B cell (primary cell): ENCODE results near the gene FMN2. TPM values are rescaled to one million over a fixed set of nuclear protein-coding genes. Genes with fewer than 3 reads are reported as not detected.

ENCODE experiments used
- ATAC-seq: fragments of 200-7000 bp; cut with Tn5 transposase; one replicate; pipeline ENCODE4 v1.10.0; 2021; ENCODE audit warnings: low read depth, mild to moderate bottlenecking, moderate number of reproducible peaks, moderate library complexity
- CTCF ChIA-PET: fragments of 350-600 bp; sonication (Branson Sonifier 250); formaldehyde crosslinking; loops from one replicate; lab custom pipeline; 2021; ENCODE audit warnings: antibody characterized with exemption, inconsistent platforms; lab: Charles Lee
- POLR2A ChIA-PET: fragments of 350-600 bp; sonication (Branson Sonifier 250); formaldehyde crosslinking; loops from one replicate; lab custom pipeline; 2021; ENCODE audit warnings: antibody characterized with exemption; lab: Charles Lee
- DNase-seq: peaks from one replicate; pipeline ENCODE4 v3.0.0; 2013
- H2AFZ ChIP-seq: 2 replicates; pipeline ENCODE4 v1.6.1; 2012; ENCODE audit warnings: mild to moderate bottlenecking, low read depth, low read length; ENCODE audit not compliant: insufficient read depth, poor library complexity, severe bottlenecking
- H3K27ac ChIP-seq, 2 donors: 1 replicate in 1 of 2; 2 replicates in 1 of 2; pipeline ENCODE4 v1.5.1; 2012 to 2013; ENCODE audit warnings: low read length in 2 of 2, mild to moderate bottlenecking in 2 of 2, moderate library complexity in 1 of 2
- H3K27me3 ChIP-seq, 4 experiments: fragments of 200-600 bp in 1 of 4; sonication (generic) in 1 of 4; replicated peaks in 1 of 4; 1 replicate in 2 of 4; 2 replicates in 2 of 4; pipeline versions ENCODE4 v1.6.1 to v1.7.0; 2013 to 2016; ENCODE audit warnings: low read length in 3 of 4, mild to moderate bottlenecking in 2 of 4, mixed read lengths in 1 of 4, moderate library complexity in 1 of 4; ENCODE audit not compliant: insufficient read depth in 4 of 4, control insufficient read depth in 3 of 4; ENCODE audit errors: control extremely low read depth in 1 of 4
- H3K36me3 ChIP-seq, 2 experiments: replicated peaks in 1 of 2; 1 replicate in 1 of 2; 2 replicates in 1 of 2; pipeline versions ENCODE4 v1.6.1 to v1.7.1; 2013; ENCODE audit warnings: low read length in 1 of 2; ENCODE audit not compliant: insufficient read depth in 2 of 2, control insufficient read depth in 1 of 2; ENCODE audit errors: control extremely low read depth in 1 of 2, extremely low read depth in 1 of 2
- H3K4me1 ChIP-seq, 2 donors: fragments of 200-600 bp in 1 of 2; sonication (generic) in 1 of 2; 1 replicate in 1 of 2; 2 replicates in 1 of 2; pipeline versions ENCODE4 v1.5.1 to v1.6.1; 2013 to 2017; ENCODE audit warnings: low read length in 2 of 2; ENCODE audit not compliant: control insufficient read depth in 2 of 2, insufficient read depth in 2 of 2
- H3K4me2 ChIP-seq: replicated peaks from 2 replicates; pipeline ENCODE3; 2012; ENCODE audit warnings: mild to moderate bottlenecking, low read depth, low read length; ENCODE audit not compliant: poor library complexity, severe bottlenecking
- H3K4me3 ChIP-seq, 5 experiments: fragments of 200-600 bp in 1 of 5; sonication (generic) in 1 of 5; 1 replicate in 3 of 5; 2 replicates in 2 of 5; pipeline versions ENCODE4 v1.5.1 to v1.7.0; 2011 to 2016; ENCODE audit warnings: low read length in 4 of 5, mild to moderate bottlenecking in 4 of 5, low read depth in 2 of 5, control low read depth in 1 of 5, moderate library complexity in 1 of 5; ENCODE audit not compliant: insufficient read depth in 1 of 5; ENCODE audit errors: control extremely low read depth in 1 of 5, extremely low read depth in 1 of 5
- H3K79me2 ChIP-seq: fragments of 200-600 bp; sonication (generic); one replicate; pipeline ENCODE4 v1.6.0; 2016; ENCODE audit warnings: low read length; ENCODE audit not compliant: control insufficient read depth, insufficient read depth
- H3K9ac ChIP-seq: fragments of 200-600 bp; sonication (generic); 2 replicates; pipeline ENCODE4 v1.6.1; 2017; ENCODE audit warnings: mild to moderate bottlenecking, low read length, moderate library complexity
- H3K9me3 ChIP-seq, 3 donors: one replicate each; pipeline versions ENCODE4 v1.6.1 to v1.7.1; 2013; ENCODE audit warnings: low read length in 2 of 3; ENCODE audit not compliant: control insufficient read depth in 2 of 3, insufficient read depth in 1 of 3; ENCODE audit errors: control extremely low read depth in 1 of 3
- H4K20me1 ChIP-seq: 2 replicates; pipeline ENCODE4 v1.6.0; 2012; ENCODE audit warnings: mild to moderate bottlenecking, low read length; ENCODE audit not compliant: insufficient read depth, control insufficient read depth, poor library complexity, severe bottlenecking
- H3K27ac Mint-ChIP-seq: one replicate; pipeline ENCODE4 v1.8.0; 2021; ENCODE audit warnings: mixed read lengths
- H3K27me3 Mint-ChIP-seq: one replicate; pipeline ENCODE4 v1.8.0; 2021; ENCODE audit warnings: mixed read lengths
- H3K4me1 Mint-ChIP-seq: one replicate; pipeline ENCODE4 v1.8.0; 2021; ENCODE audit warnings: mixed read lengths
- H3K4me3 Mint-ChIP-seq: one replicate; pipeline ENCODE4 v1.8.0; 2021; ENCODE audit warnings: mixed read lengths
- H3K9me3 Mint-ChIP-seq: one replicate; pipeline ENCODE4 v1.8.0; 2022; ENCODE audit warnings: mixed read lengths; ENCODE audit not compliant: insufficient read depth
- EZH2 ChIP-seq: IDR thresholded peaks from 2 replicates; pipeline ENCODE4 v1.6.1; 2012; ENCODE audit warnings: borderline replicate concordance, low read depth, mild to moderate bottlenecking, moderate library complexity, low read length; ENCODE audit not compliant: insufficient read depth, poor library complexity, severe bottlenecking
- WGBS: methylation state at CpG from one replicate; pipeline ENCODE4 v1.1.5; 2013; ENCODE audit warnings: missing lambda C conversion rate; ENCODE audit not compliant: insufficient coverage; 5-methylcytosine and 5-hydroxymethylcytosine counted together
- intact Hi-C: fragments of 100-400 bp; cut with micrococcal nuclease; formaldehyde crosslinking; loops from one replicate; pipeline ENCODE4 v1.10.0; 2022
- polyA plus RNA-seq: library from polyadenylated mRNA; depleted of rRNA; stranded (reverse); fragments of >200 nt; gene quantifications from 2 replicates; pipeline ENCODE4 v1.2.3, GENCODE V29; 2012
- total RNA-seq, 2 donors: library from RNA; stranded (reverse); fragments of 120-200 nt in 1 of 2; gene quantifications; 1 replicate in 1 of 2; 2 replicates in 1 of 2; pipeline versions ENCODE4 v1.2.3 to v1.2.4, GENCODE V29; 2013 to 2022
- TF ChIP-seq, protein P1 (sequence below): fragments of 200-600 bp; IDR thresholded peaks from one replicate; pipeline ENCODE4 v1.8.0; 2022; ENCODE audit warnings: antibody characterized with exemption, mild to moderate bottlenecking

The FMN2 gene
- total and polyA plus RNA-seq, 2 donors (not counting 1 experiment from before 2014, with no cell fraction given): not detected

DNA sequence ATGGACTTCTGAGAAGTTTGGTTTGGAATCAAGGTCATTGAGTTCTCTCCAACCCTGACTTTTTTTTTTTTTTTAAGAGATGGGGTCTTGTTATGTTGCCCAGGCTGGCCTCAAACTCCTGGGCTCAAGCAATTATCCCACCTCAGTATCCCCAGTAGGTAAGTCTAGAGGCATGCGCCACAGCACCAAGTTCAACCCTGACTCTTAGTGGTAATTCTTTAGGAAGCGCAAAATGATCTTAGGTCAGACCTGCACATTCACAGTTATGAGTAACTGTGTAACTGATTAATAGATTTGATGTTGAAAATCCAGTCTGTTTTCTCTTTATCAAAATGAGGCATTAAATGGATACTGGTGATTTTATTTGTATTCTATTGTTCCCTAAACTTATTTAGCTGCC is 424.4 kb downstream of the FMN2 start:
- Histone ChIP-seq H2AFZ (no peak overlapping the region), H3K4me1 (no peaks in the 10 kb centered on the region), H3K27ac (no peak overlapping the region), H3K36me3 (no peaks in the 10 kb centered on the region), H3K9me3 (peaks cover 0 to under 1% (median 0%) of the 10 kb centered on the region in 3 donors), H3K27me3 (no peaks in the 10 kb centered on the region), H3K4me3 (no peak overlapping the region), H3K9ac (no peak overlapping the region), H3K4me2 (no peak overlapping the region), H3K79me2 (no peaks in the 10 kb centered on the region), H4K20me1 (no peaks in the 10 kb centered on the region)
- Mint-ChIP-seq H3K27me3 (no peaks in the 10 kb centered on the region), H3K27ac (no peak overlapping the region), H3K4me3 (no peak overlapping the region), H3K9me3 (no peaks in the 10 kb centered on the region), H3K4me1 (no peaks in the 10 kb centered on the region)
- TF ChIP-seq EZH2: no peak
- TF ChIP-seq, protein P1, sequence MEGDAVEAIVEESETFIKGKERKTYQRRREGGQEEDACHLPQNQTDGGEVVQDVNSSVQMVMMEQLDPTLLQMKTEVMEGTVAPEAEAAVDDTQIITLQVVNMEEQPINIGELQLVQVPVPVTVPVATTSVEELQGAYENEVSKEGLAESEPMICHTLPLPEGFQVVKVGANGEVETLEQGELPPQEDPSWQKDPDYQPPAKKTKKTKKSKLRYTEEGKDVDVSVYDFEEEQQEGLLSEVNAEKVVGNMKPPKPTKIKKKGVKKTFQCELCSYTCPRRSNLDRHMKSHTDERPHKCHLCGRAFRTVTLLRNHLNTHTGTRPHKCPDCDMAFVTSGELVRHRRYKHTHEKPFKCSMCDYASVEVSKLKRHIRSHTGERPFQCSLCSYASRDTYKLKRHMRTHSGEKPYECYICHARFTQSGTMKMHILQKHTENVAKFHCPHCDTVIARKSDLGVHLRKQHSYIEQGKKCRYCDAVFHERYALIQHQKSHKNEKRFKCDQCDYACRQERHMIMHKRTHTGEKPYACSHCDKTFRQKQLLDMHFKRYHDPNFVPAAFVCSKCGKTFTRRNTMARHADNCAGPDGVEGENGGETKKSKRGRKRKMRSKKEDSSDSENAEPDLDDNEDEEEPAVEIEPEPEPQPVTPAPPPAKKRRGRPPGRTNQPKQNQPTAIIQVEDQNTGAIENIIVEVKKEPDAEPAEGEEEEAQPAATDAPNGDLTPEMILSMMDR: no peak
- no CpG with 5 or more reads among the region's 2 CpGs for WGBS
- no peak for ATAC-seq
- ChIA-PET CTCF (no interaction called here), POLR2A (no interaction called here)
- DNase-seq: no peak
- intact Hi-C loops: no loop called here

DNA sequence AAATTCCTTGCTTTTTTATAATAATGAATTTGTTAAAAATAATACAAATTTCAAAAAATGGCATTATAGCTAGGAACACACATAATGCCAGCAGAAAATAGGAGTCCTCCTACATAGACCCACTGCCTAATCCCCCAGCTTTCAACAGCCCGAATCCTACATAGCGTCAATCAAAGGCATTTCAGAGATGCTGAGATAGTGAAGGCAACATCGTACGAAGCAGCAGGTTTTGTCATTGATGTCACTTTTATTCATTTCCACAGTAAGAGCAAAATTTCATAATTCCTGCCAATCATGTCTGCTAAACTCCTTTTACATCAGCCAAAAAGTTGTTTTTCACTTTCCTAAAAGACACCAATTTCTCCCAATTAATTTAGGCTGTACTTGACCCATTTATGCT is 426.2 kb downstream of the FMN2 start:
- TF ChIP-seq, protein P1: no peak
- no peak for TF ChIP-seq EZH2
- WGBS: 95% methylated on average over 4 of the region's 4 CpGs
- Mint-ChIP-seq H3K27me3 (no peaks in the 10 kb centered on the region), H3K4me1 (no peaks in the 10 kb centered on the region), H3K9me3 (no peaks in the 10 kb centered on the region), H3K27ac (no peak overlapping the region), H3K4me3 (no peak overlapping the region)
- H2AFZ ChIP-seq: no peak overlapping the region
- H3K27ac ChIP-seq: no peak overlapping the region
- H3K27me3 ChIP-seq: no peaks in the 10 kb centered on the region
- peaks cover 0 to 4% (median 0%) of the 10 kb centered on the region in 3 donors for H3K9me3 ChIP-seq
- H3K4me1 ChIP-seq: no peaks in the 10 kb centered on the region
- H3K4me3 ChIP-seq: no peak overlapping the region
- ATAC-seq (no peak), DNase-seq (no peak)
- no peaks in the 10 kb centered on the region for H4K20me1 ChIP-seq
- no peaks in the 10 kb centered on the region for H3K79me2 ChIP-seq
- H3K9ac ChIP-seq: no peak overlapping the region
- no peak overlapping the region for H3K4me2 ChIP-seq
- ChIA-PET CTCF (no interaction called here), POLR2A (no interaction called here)
- no peaks in the 10 kb centered on the region for H3K36me3 ChIP-seq
- intact Hi-C loops: no loop called here
